ENCODE data around the gene CUL5.

GRCh38 chr11:108093128-108093904 lies 84.6 kb downstream of the CUL5 start:
- TF ChIP-seq CTCF (conservative IDR thresholded peaks at IDR 0.05 in 1 of 2, IDR thresholded peaks at IDR 0.05 in 1 of 2; ENCODE audit: low read depth in 1 of 2, low read length in 2 of 2) (no peak), EZH2 (IDR thresholded peaks at IDR 0.05; ENCODE audit: low read length, missing control alignments) (no peak)

All from fibroblast of lung (primary cell).